HepG2 (cell line): Measurements from ENCODE around the gene DHX16. TPM values are rescaled to one million over a fixed set of nuclear protein-coding genes. Genes with fewer than 3 reads are reported as not detected.

Source experiments
- AGO2 ChIP-seq: fragments of 200-400 bp; formaldehyde crosslinking; optimal IDR thresholded peaks from 2 replicates; pipeline ENCODE3; 2017; ENCODE audit warnings: mild to moderate bottlenecking, low read depth, low read length, moderate library complexity
- BRCA1 ChIP-seq: sonication (generic); formaldehyde crosslinking; IDR thresholded peaks from 2 replicates; pipeline ENCODE4 v1.4.0; 2020; ENCODE audit warnings: missing genetic modification reagents
- FOXK2 ChIP-seq: fragments of 450-650 bp; IDR thresholded peaks from 2 replicates; pipeline ENCODE4 v1.6.1; 2016
- HCFC1 ChIP-seq: fragments of 150-350 bp; IDR thresholded peaks from 2 replicates; pipeline ENCODE4 v1.6.1; 2014; ENCODE audit warnings: low read depth, low read length
- JUN ChIP-seq: sonication (generic); formaldehyde crosslinking; IDR thresholded peaks from 2 replicates; pipeline ENCODE4 v1.4.0; 2020; ENCODE audit warnings: mild to moderate bottlenecking, missing genetic modification reagents
- JUNB ChIP-seq: sonication (generic); formaldehyde crosslinking; IDR thresholded peaks from 2 replicates; pipeline ENCODE4 v1.8.0; 2022; ENCODE audit warnings: missing genetic modification reagents, mild to moderate bottlenecking, borderline replicate concordance
- MTF1 ChIP-seq: sonication (generic); formaldehyde crosslinking; IDR thresholded peaks from 2 replicates; pipeline ENCODE4 v1.5.0; 2020; ENCODE audit warnings: missing genetic modification reagents
- RFXANK ChIP-seq: IDR thresholded peaks from 2 replicates; pipeline ENCODE4 v1.6.1; 2016
- RNF2 ChIP-seq: fragments of 450-650 bp; conservative IDR thresholded peaks from 2 replicates; pipeline ENCODE4 v1.6.1; 2016; ENCODE audit warnings: low read depth
- TCF7 ChIP-seq: sonication (generic); IDR thresholded peaks from 2 replicates; pipeline ENCODE4 v1.6.1; 2016; ENCODE audit warnings: antibody characterized with exemption, low read depth
- TFDP1 ChIP-seq: IDR thresholded peaks from 2 replicates; pipeline ENCODE4 v1.6.1; 2016; ENCODE audit warnings: missing compliant biosample characterization, missing genetic modification reagents, borderline replicate concordance
- THAP11 ChIP-seq: IDR thresholded peaks from 2 replicates; pipeline ENCODE4 v1.6.1; 2016; ENCODE audit warnings: missing biosample characterization, missing genetic modification reagents
- ZBTB43 ChIP-seq: sonication (generic); formaldehyde crosslinking; conservative IDR thresholded peaks from 2 replicates; pipeline ENCODE4 v1.4.0; 2020; ENCODE audit warnings: missing genetic modification reagents
- ZKSCAN1 ChIP-seq: fragments of 150-350 bp; IDR thresholded peaks from 2 replicates; pipeline ENCODE4 v1.6.1; 2014; ENCODE audit warnings: low read length
- ZMAT3 ChIP-seq: sonication (generic); formaldehyde crosslinking; conservative IDR thresholded peaks from 2 replicates; pipeline ENCODE4 v1.7.0; 2021; ENCODE audit warnings: missing genetic modification reagents
- ZNF275 ChIP-seq: sonication (generic); formaldehyde crosslinking; IDR thresholded peaks from 2 replicates; pipeline ENCODE4 v1.8.0; 2022; ENCODE audit warnings: missing genetic modification reagents, mild to moderate bottlenecking, inconsistent platforms, borderline replicate concordance
- ZNF331 ChIP-seq: sonication (generic); formaldehyde crosslinking; IDR thresholded peaks from 2 replicates; pipeline ENCODE4 v1.4.0; 2020; ENCODE audit warnings: missing genetic modification reagents
- ZNF572 ChIP-seq: sonication (generic); formaldehyde crosslinking; IDR thresholded peaks from 2 replicates; pipeline ENCODE4 v1.5.1; 2020; ENCODE audit warnings: mild to moderate bottlenecking, missing genetic modification reagents
- ZNF737 ChIP-seq: sonication (generic); formaldehyde crosslinking; IDR thresholded peaks from 2 replicates; pipeline ENCODE4 v1.5.0; 2020; ENCODE audit warnings: missing genetic modification reagents, mild to moderate bottlenecking, borderline replicate concordance
- ZNF879 ChIP-seq: sonication (generic); formaldehyde crosslinking; IDR thresholded peaks from 2 replicates; pipeline ENCODE4 v1.8.1; 2023; ENCODE audit warnings: missing genetic modification reagents
- ZSCAN20 ChIP-seq: sonication (generic); formaldehyde crosslinking; IDR thresholded peaks from 2 replicates; pipeline ENCODE4 v1.4.0; 2020; ENCODE audit warnings: missing genetic modification reagents, mild to moderate bottlenecking, borderline replicate concordance
- polyA plus RNA-seq, 8 experiments: library from polyadenylated mRNA; depleted of rRNA in 3 of 8; stranded (reverse) in 7 of 8; unstranded in 1 of 8; fragments of >200 nt; fragmentation: Illumina TruSeq in 4 of 8; extraction: Trizol in 4 of 8; gene quantifications; 2 replicates each; pipeline versions ENCODE4 v1.2.1 to v1.2.3, GENCODE V29; 2011 to 2016; ENCODE audit warnings: low read depth in 4 of 8, missing spikeins in 1 of 8, mixed read lengths in 1 of 8; ENCODE audit not compliant: insufficient read depth in 1 of 8
- total RNA-seq, 5 experiments: library from RNA; depleted of rRNA; stranded (reverse); fragments of >200 nt; fragmentation: Illumina TruSeq; extraction: Trizol; gene quantifications; 2 replicates each; pipeline ENCODE4 v1.2.3, GENCODE V29; 2016; ENCODE audit warnings: low read depth in 1 of 5
- TF ChIP-seq, protein P1 (sequence below): sonication (generic); formaldehyde crosslinking; conservative IDR thresholded peaks from 2 replicates; pipeline ENCODE4 v1.8.0; 2022; ENCODE audit warnings: missing genetic modification reagents

Gene DHX16
- total and polyA plus RNA-seq, 2 of the 13 experiments (the other 11 are each of a cell fraction or from before 2014, with no cell fraction given) = 57.0 to 58.5 TPM

DNA sequence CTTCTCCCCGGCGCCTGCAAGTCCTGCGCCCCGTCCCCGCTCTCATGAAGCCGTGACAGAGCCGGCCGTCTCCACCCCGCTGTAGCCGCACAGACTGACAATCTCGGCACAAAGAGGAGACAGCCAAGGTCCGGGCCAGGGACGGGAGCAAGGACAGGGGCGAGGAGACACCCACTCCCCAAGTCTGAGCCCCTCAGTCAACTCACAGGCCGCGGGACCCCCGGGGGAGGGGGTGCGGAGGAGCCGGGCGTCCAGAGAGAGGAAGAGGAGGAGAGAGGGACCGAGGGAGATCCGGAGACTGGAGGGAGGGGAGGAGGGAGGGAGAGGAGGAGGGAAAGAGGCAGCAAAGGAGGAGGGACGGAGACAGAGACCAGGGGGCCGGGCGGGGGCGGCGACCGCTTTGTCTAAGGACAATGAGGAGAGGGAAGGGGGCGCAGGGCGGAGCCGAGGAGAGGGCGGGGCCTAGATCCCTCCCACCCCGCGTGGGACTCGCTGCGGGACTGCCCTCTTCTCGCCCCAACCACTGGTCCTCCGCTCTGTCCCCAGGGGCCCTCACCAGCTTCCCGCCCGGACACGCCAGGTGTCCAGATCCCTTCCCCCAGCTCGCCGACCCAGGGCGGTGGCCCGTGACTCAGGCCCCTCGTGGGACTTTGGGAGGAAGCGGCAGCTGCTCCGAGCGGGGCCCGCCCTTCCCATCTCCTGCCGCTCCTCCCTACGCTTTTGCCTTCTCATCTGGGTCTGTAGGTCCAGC lies 14.3 kb upstream of the DHX16 start (continued):
- TF ChIP-seq ZNF572 (CRISPR knock-in tag) = no peak
- TF ChIP-seq ZNF737 (CRISPR knock-in tag) = no peak
- no peak for TF ChIP-seq FOXK2
- peak; percentile 83 for TF ChIP-seq AGO2
- TF ChIP-seq, protein P1, sequence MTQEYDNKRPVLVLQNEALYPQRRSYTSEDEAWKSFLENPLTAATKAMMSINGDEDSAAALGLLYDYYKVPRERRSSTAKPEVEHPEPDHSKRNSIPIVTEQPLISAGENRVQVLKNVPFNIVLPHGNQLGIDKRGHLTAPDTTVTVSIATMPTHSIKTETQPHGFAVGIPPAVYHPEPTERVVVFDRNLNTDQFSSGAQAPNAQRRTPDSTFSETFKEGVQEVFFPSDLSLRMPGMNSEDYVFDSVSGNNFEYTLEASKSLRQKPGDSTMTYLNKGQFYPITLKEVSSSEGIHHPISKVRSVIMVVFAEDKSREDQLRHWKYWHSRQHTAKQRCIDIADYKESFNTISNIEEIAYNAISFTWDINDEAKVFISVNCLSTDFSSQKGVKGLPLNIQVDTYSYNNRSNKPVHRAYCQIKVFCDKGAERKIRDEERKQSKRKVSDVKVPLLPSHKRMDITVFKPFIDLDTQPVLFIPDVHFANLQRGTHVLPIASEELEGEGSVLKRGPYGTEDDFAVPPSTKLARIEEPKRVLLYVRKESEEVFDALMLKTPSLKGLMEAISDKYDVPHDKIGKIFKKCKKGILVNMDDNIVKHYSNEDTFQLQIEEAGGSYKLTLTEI (CRISPR knock-in tag) = no peak
- TF ChIP-seq TFDP1 (CRISPR knock-in tag) = no peak; the same call in 1 of the 2 replicates
- TF ChIP-seq MTF1 (CRISPR knock-in tag) = no peak
- TF ChIP-seq ZSCAN20 (CRISPR knock-in tag) = no peak
- TF ChIP-seq RNF2 = no peak
- TF ChIP-seq ZBTB43 (CRISPR knock-in tag) = no peak
- no peak for TF ChIP-seq ZNF879 (CRISPR knock-in tag)
- TF ChIP-seq HCFC1 = no peak
- no peak for TF ChIP-seq JUNB
- no peak; the same call in 1 of the 2 replicates for TF ChIP-seq ZNF275
- TF ChIP-seq JUN = no peak
- no peak for TF ChIP-seq ZMAT3
- no peak for TF ChIP-seq ZNF331
- no peak for TF ChIP-seq THAP11 (CRISPR knock-in tag)
- TF ChIP-seq BRCA1 (CRISPR knock-in tag) = no peak
- TF ChIP-seq TCF7 = no peak
- no peak for TF ChIP-seq ZKSCAN1
- no peak for TF ChIP-seq RFXANK (CRISPR knock-in tag)
